DND-41 (cell line): ENCODE results near the gene XRCC4.
A peak's percentile ranks its signal among the peaks of the same experiment; 100 is the strongest.

Experiments
- ATAC-seq: fragments of 200-7000 bp; cut with Tn5 transposase; 3 replicates; pipeline ENCODE4 v1.9.1; 2021; ENCODE audit warnings: low read depth; ENCODE audit not compliant: insufficient read depth
- DNase-seq: peaks from one replicate; pipeline ENCODE4 v3.0.0-alpha.2; 2020
- H2AFZ ChIP-seq: 2 replicates; pipeline ENCODE4 v1.6.0; 2012; ENCODE audit warnings: low read depth, low read length
- H3K27ac ChIP-seq: 2 replicates; pipeline ENCODE4 v1.5.1; 2012; ENCODE audit warnings: low read length, inconsistent platforms
- H3K27me3 ChIP-seq: fragments of 200-600 bp; sonication (generic); 2 replicates; pipeline ENCODE4 v1.6.0; 2012; ENCODE audit warnings: low read length, mild to moderate bottlenecking, inconsistent platforms; ENCODE audit not compliant: insufficient read depth, poor library complexity
- H3K36me3 ChIP-seq: 2 replicates; pipeline ENCODE4 v1.5.1; 2012; ENCODE audit warnings: low read length, inconsistent platforms; ENCODE audit not compliant: insufficient read depth
- H3K4me1 ChIP-seq: 2 replicates; pipeline ENCODE4 v1.5.1; 2012; ENCODE audit warnings: mild to moderate bottlenecking, low read length; ENCODE audit not compliant: insufficient read depth
- H3K4me2 ChIP-seq: 2 replicates; pipeline ENCODE4 v1.6.0; 2012; ENCODE audit warnings: mild to moderate bottlenecking, moderate library complexity, low read length, inconsistent platforms; ENCODE audit not compliant: insufficient read depth
- H3K4me3 ChIP-seq, 2 experiments: fragments of 200-600 bp in 1 of 2; shearing (Covaris generic) in 1 of 2; 2 replicates each; pipeline ENCODE4 v1.5.1; 2012 to 2016; ENCODE audit warnings: inconsistent platforms in 2 of 2, low read length in 2 of 2, mild to moderate bottlenecking in 2 of 2, low read depth in 1 of 2, moderate library complexity in 1 of 2
- H3K79me2 ChIP-seq: 2 replicates; pipeline ENCODE4 v1.6.0; 2012; ENCODE audit warnings: low read length, inconsistent platforms; ENCODE audit not compliant: insufficient read depth
- H3K9ac ChIP-seq: 2 replicates; pipeline ENCODE4 v1.6.0; 2012; ENCODE audit warnings: low read depth, mild to moderate bottlenecking, inconsistent platforms, low read length, moderate library complexity
- H3K9me3 ChIP-seq: 2 replicates; pipeline ENCODE4 v1.5.1; 2012; ENCODE audit warnings: low read length, moderate library complexity, mild to moderate bottlenecking, inconsistent platforms; ENCODE audit not compliant: insufficient read depth, severe bottlenecking
- H4K20me1 ChIP-seq: 2 replicates; pipeline ENCODE4 v1.6.0; 2012; ENCODE audit warnings: low read length; ENCODE audit not compliant: insufficient read depth
- CTCF ChIP-seq: IDR thresholded peaks from 2 replicates; pipeline ENCODE4 v1.5.1; 2012; ENCODE audit warnings: borderline replicate concordance, low read length, moderate library complexity, mild to moderate bottlenecking; ENCODE audit not compliant: poor library complexity, severe bottlenecking; ENCODE audit errors: extremely low read depth
- EZH2 ChIP-seq: IDR thresholded peaks from 3 replicates; pipeline ENCODE4 v1.6.1; 2012; ENCODE audit warnings: borderline replicate concordance, low read depth, mild to moderate bottlenecking, moderate library complexity, low read length, inconsistent platforms; ENCODE audit not compliant: severe bottlenecking

The XRCC4 gene

DNA sequence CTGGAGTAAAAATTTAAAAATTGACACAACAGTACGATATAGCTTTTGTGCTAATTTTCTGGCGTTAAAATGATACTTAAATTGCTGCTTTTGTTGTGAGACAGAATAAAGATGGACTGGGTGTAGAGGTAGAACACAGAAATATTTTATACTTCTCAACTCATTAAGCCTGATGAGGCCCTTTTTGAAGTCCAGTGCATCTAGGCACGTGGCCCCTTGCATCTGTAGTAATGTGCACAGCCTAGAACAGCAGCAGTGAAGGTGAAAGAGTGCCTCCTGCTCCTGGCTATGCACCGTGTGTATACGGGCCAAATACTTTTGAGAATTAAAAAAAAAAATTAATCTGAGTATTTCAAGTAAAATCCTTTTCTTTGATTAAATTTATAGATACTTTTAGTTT is 115.6 kb downstream of the XRCC4 start:
- Histone ChIP-seq H3K27ac (no peak overlapping the region), H3K9ac (no peak overlapping the region)

DNA sequence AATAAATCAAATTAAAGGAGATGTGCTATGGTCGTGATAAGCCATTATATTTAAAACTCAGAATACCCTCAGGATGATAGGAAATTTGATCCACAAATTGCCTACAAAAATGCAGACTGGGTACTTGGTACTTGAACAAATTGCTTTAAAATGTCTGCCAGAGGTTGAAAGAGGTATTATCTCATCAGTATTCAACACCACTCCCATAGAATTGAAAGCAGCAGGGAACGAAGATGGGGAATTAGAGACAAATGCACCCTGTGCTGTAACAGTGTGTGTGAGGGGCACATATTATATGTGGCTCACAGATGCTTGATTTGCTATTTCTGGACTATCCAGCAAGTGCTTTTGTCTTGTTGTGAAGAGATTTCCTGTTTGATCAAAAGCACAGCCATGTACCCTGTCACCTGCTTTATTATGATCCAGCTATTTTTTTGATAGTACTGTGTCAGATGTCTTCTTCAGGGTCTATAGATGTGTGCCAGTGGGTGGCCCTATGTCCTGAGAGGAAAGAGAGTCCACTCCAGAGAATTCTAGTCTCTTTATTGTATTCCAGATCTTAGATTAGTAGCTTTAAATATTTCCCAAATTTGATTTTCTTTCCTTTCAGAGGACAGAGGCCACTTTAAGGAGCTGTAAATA is 120.1 kb downstream of the XRCC4 start:
- Histone ChIP-seq H3K36me3 (peaks cover 8% of the 10 kb centered on the region; the same call in 1 of the 2 replicates), H3K4me1 (no peaks in the 10 kb centered on the region), H3K4me3 (no peak overlapping the region), H3K4me2 (no peak overlapping the region), H3K27me3 (no peaks in the 10 kb centered on the region), H3K27ac (no peak overlapping the region; the same call in 1 of the 2 replicates), H3K9me3 (no peaks in the 10 kb centered on the region), H2AFZ (no peak overlapping the region), H3K9ac (no peak overlapping the region), H3K79me2 (no peaks in the 10 kb centered on the region), H4K20me1 (no peaks in the 10 kb centered on the region)
- DNase-seq (no peak), ATAC-seq (peak; percentile 31; the same call in 1 of the 3 replicates)
- TF ChIP-seq CTCF (no peak), EZH2 (no peak)

More for the DNA sequence above, 115.6 kb downstream of the XRCC4 start:
- no peaks in the 10 kb centered on the region for H3K9me3 ChIP-seq
- H4K20me1 ChIP-seq: no peaks in the 10 kb centered on the region
- H3K79me2 ChIP-seq: no peaks in the 10 kb centered on the region
- H3K4me3 ChIP-seq: no peak overlapping the region
- no peak for TF ChIP-seq EZH2
- no peaks in the 10 kb centered on the region for H3K4me1 ChIP-seq
- H3K27me3 ChIP-seq: no peaks in the 10 kb centered on the region
- no peak for DNase-seq
- H3K4me2 ChIP-seq: no peak overlapping the region
- no peak overlapping the region for H2AFZ ChIP-seq
- no peak for ATAC-seq
- H3K36me3 ChIP-seq: no peaks in the 10 kb centered on the region

GRCh38 chr5:83199126-83199525 is 121.8 kb downstream of the XRCC4 start:
- DNase-seq (no peak), ATAC-seq (no peak)

More at GRCh38 chr5:83199126-83199525, 121.8 kb downstream of the XRCC4 start:
- peaks cover 8% of the 10 kb centered on the region; the same call in 1 of the 2 replicates for H3K36me3 ChIP-seq
- H3K4me1 ChIP-seq: no peaks in the 10 kb centered on the region
- H4K20me1 ChIP-seq: no peaks in the 10 kb centered on the region
- no peak for TF ChIP-seq EZH2
- TF ChIP-seq CTCF: no peak
- H3K79me2 ChIP-seq: no peaks in the 10 kb centered on the region
- no peaks in the 10 kb centered on the region for H3K27me3 ChIP-seq
- H2AFZ ChIP-seq: no peak overlapping the region
- H3K4me2 ChIP-seq: no peak overlapping the region
- no peaks in the 10 kb centered on the region for H3K9me3 ChIP-seq
- H3K4me3 ChIP-seq: no peak overlapping the region
- H3K9ac ChIP-seq: no peak overlapping the region
- no peak overlapping the region for H3K27ac ChIP-seq
